PC-3 (cell line): Measurements from ENCODE around the gene DIP2C.
"Not testable (repeated sequence)": the region's sequence is repeated elsewhere in the genome, so short reads cannot be mapped to it uniquely, and the experiment has no call there.

Source experiments
- EZH2 ChIP-seq: fragments of 300-600 bp; sonication (generic); IDR thresholded peaks from one replicate; pipeline ENCODE4 v1.6.1; 2017; ENCODE audit warnings: antibody characterized with exemption, mild to moderate bottlenecking, low read length; ENCODE audit not compliant: unreplicated experiment
- EZH2phosphoT487 ChIP-seq: fragments of 300-600 bp; sonication (generic); IDR thresholded peaks from 2 replicates; pipeline ENCODE4 v1.6.1; 2018; ENCODE audit warnings: mild to moderate bottlenecking, antibody characterized with exemption, low read length, borderline replicate concordance
- TF ChIP-seq, protein P1 (sequence below): fragments of 300-600 bp; sonication (generic); conservative IDR thresholded peaks from 2 replicates; pipeline ENCODE4 v1.5.1; 2017; ENCODE audit warnings: antibody characterized with exemption, low read depth, mild to moderate bottlenecking, low read length

DNA sequence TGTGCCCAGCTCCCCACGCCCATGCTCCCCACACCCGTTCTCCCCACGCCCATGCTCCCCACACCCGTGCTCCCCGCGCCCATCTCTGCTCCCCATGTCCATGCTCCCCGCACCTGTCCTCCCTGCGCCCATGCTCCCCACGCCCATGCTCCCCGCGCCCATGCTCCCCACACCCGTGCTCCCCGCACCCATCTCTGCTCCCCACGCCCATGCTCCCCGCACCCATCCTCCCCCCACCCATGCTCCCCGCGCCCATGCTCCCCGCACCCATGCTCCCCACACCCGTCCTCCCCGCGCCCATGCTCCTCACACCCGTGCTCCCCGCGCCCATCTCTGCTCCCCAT, 10.8 kb downstream of the DIP2C start:
- TF ChIP-seq, protein P1, sequence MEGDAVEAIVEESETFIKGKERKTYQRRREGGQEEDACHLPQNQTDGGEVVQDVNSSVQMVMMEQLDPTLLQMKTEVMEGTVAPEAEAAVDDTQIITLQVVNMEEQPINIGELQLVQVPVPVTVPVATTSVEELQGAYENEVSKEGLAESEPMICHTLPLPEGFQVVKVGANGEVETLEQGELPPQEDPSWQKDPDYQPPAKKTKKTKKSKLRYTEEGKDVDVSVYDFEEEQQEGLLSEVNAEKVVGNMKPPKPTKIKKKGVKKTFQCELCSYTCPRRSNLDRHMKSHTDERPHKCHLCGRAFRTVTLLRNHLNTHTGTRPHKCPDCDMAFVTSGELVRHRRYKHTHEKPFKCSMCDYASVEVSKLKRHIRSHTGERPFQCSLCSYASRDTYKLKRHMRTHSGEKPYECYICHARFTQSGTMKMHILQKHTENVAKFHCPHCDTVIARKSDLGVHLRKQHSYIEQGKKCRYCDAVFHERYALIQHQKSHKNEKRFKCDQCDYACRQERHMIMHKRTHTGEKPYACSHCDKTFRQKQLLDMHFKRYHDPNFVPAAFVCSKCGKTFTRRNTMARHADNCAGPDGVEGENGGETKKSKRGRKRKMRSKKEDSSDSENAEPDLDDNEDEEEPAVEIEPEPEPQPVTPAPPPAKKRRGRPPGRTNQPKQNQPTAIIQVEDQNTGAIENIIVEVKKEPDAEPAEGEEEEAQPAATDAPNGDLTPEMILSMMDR: not testable (repeated sequence)
- TF ChIP-seq EZH2, EZH2phosphoT487: not testable (repeated sequence)
